Measurements from ENCODE around the gene ZNF304. TPM values are rescaled to one million over a fixed set of nuclear protein-coding genes. Genes with fewer than 3 reads are reported as not detected.

ZNF304 gene
- total RNA-seq, 1 donor from 2014 or later = 15.8 TPM

GRCh38 chr19:57377498-57378146 is 26.6 kb downstream of the ZNF304 start:
- no peak overlapping the region for H3K27ac Mint-ChIP-seq (ENCODE audit: unreplicated experiment)
- H3K9me3 Mint-ChIP-seq (ENCODE audit: unreplicated experiment) = peaks cover 9% of the 10 kb centered on the region
- no peak for DNase-seq
- no peak overlapping the region for H3K4me3 Mint-ChIP-seq (ENCODE audit: unreplicated experiment)
- peaks cover 2% of the 10 kb centered on the region for H3K27me3 Mint-ChIP-seq (ENCODE audit: unreplicated experiment)
- peaks cover 64% of the 10 kb centered on the region for H3K36me3 Mint-ChIP-seq (ENCODE audit: unreplicated experiment)
- no peak for TF ChIP-seq CTCF (IDR thresholded peaks at IDR 0.05; ENCODE audit: partially characterized antibody, unreplicated experiment)
- no peaks in the 10 kb centered on the region for H3K4me1 Mint-ChIP-seq (ENCODE audit: low read depth, unreplicated experiment)

- Mint-ChIP-seq H3K4me3 (ENCODE audit: unreplicated experiment) (no peak overlapping the region), H3K27ac (ENCODE audit: unreplicated experiment) (no peak overlapping the region), H3K9me3 (ENCODE audit: unreplicated experiment) (peaks cover 3% of the 10 kb centered on the region), H3K4me1 (ENCODE audit: low read depth, unreplicated experiment) (no peaks in the 10 kb centered on the region), H3K27me3 (ENCODE audit: unreplicated experiment) (no peaks in the 10 kb centered on the region), H3K36me3 (ENCODE audit: unreplicated experiment) (peaks cover 36% of the 10 kb centered on the region)
- TF ChIP-seq CTCF (IDR thresholded peaks at IDR 0.05; ENCODE audit: partially characterized antibody, unreplicated experiment) = no peak
- DNase-seq = no peak
These were observed 29.9 kb downstream of the ZNF304 start for GRCh38 chr19:57380923-57381322.

GRCh38 chr19:57382806-57383488 is 31.9 kb downstream of the ZNF304 start:
- no peak overlapping the region for H3K4me3 Mint-ChIP-seq (ENCODE audit: unreplicated experiment)
- no peak for DNase-seq
- H3K4me1 Mint-ChIP-seq (ENCODE audit: low read depth, unreplicated experiment) = no peaks in the 10 kb centered on the region
- H3K9me3 Mint-ChIP-seq (ENCODE audit: unreplicated experiment) = no peaks in the 10 kb centered on the region
- H3K36me3 Mint-ChIP-seq (ENCODE audit: unreplicated experiment) = peaks cover 17% of the 10 kb centered on the region
- no peak for TF ChIP-seq CTCF (IDR thresholded peaks at IDR 0.05; ENCODE audit: partially characterized antibody, unreplicated experiment)
- H3K27me3 Mint-ChIP-seq (ENCODE audit: unreplicated experiment) = no peaks in the 10 kb centered on the region
- H3K27ac Mint-ChIP-seq (ENCODE audit: unreplicated experiment) = no peak overlapping the region

GRCh38 chr19:57389194-57389729 is 38.2 kb downstream of the ZNF304 start:
- H3K4me3 Mint-ChIP-seq (ENCODE audit: unreplicated experiment) = peak overlapping the region; percentile 98
- TF ChIP-seq CTCF (IDR thresholded peaks at IDR 0.05; ENCODE audit: partially characterized antibody, unreplicated experiment) = no peak
- H3K27me3 Mint-ChIP-seq (ENCODE audit: unreplicated experiment) = peaks cover 7% of the 10 kb centered on the region
- peaks cover 5% of the 10 kb centered on the region for H3K4me1 Mint-ChIP-seq (ENCODE audit: low read depth, unreplicated experiment)
- peak overlapping the region; percentile 92 for H3K27ac Mint-ChIP-seq (ENCODE audit: unreplicated experiment)
- DNase-seq = no peak
- peaks cover 8% of the 10 kb centered on the region for H3K9me3 Mint-ChIP-seq (ENCODE audit: unreplicated experiment)
- H3K36me3 Mint-ChIP-seq (ENCODE audit: unreplicated experiment) = peaks cover 2% of the 10 kb centered on the region

Measured in glutamatergic neuron (in vitro differentiated cells).